GM23338 (cell line): ENCODE measurements around the gene ZNF565. TPM values are rescaled to one million over a fixed set of nuclear protein-coding genes. Genes with fewer than 3 reads are reported as not detected.

ENCODE experiments used
- ATAC-seq: fragments of 200-7000 bp; cut with Tn5 transposase; 3 replicates; pipeline ENCODE4 v1.9.1; 2020
- DNase-seq: peaks from one replicate; pipeline ENCODE4 v3.0.0-alpha.2; 2015; ENCODE audit warnings: low spot score
- H2AFZ ChIP-seq: fragments of 200-600 bp; sonication (generic); 2 replicates; pipeline ENCODE4 v1.8.0; 2016; ENCODE audit warnings: antibody characterized with exemption, mild to moderate bottlenecking, moderate library complexity
- H3F3A ChIP-seq: fragments of 200-600 bp; sonication (generic); replicated peaks from 2 replicates; pipeline ENCODE4 v1.8.0; 2017; ENCODE audit warnings: antibody characterized with exemption, mixed run types, low read depth
- H3K27ac ChIP-seq: fragments of 200-600 bp; sonication (generic); 2 replicates; pipeline ENCODE4 v1.6.1; 2016; ENCODE audit warnings: low read depth
- H3K27me3 ChIP-seq: fragments of 200-600 bp; sonication (generic); 2 replicates; pipeline ENCODE4 v1.8.0; 2016; ENCODE audit warnings: mild to moderate bottlenecking, mixed run types, moderate library complexity; ENCODE audit not compliant: insufficient read depth
- H3K36me3 ChIP-seq: fragments of 200-600 bp; sonication (generic); 2 replicates; pipeline ENCODE4 v1.8.0; 2016; ENCODE audit warnings: mild to moderate bottlenecking; ENCODE audit not compliant: insufficient read depth
- H3K4me1 ChIP-seq: fragments of 200-600 bp; sonication (generic); 2 replicates; pipeline ENCODE4 v1.8.0; 2016; ENCODE audit warnings: mild to moderate bottlenecking, moderate library complexity; ENCODE audit not compliant: insufficient read depth
- H3K4me2 ChIP-seq: fragments of 200-600 bp; sonication (generic); 2 replicates; pipeline ENCODE4 v1.7.1; 2017; ENCODE audit warnings: mixed run types
- H3K4me3 ChIP-seq: fragments of 200-600 bp; sonication (generic); 2 replicates; pipeline ENCODE4 v1.6.1; 2016; ENCODE audit warnings: mixed run types
- H3K79me2 ChIP-seq: fragments of 200-600 bp; sonication (generic); replicated peaks from 2 replicates; pipeline ENCODE4 v1.8.0; 2017; ENCODE audit warnings: mild to moderate bottlenecking; ENCODE audit not compliant: insufficient read depth
- H3K9me2 ChIP-seq: fragments of 200-600 bp; sonication (generic); 2 replicates; pipeline ENCODE4 v1.8.0; 2017; ENCODE audit not compliant: insufficient read depth
- H4K20me1 ChIP-seq: fragments of 200-600 bp; sonication (generic); replicated peaks from 2 replicates; pipeline ENCODE4 v1.8.0; 2017; ENCODE audit warnings: mild to moderate bottlenecking; ENCODE audit not compliant: insufficient read depth
- H3K27ac Mint-ChIP-seq: 2 replicates; pipeline ENCODE4 v1.8.0; 2020; ENCODE audit warnings: inconsistent platforms, mild to moderate bottlenecking, moderate library complexity, mixed read lengths
- H3K27me3 Mint-ChIP-seq: 3 replicates; pipeline ENCODE4 v1.8.0; 2022; ENCODE audit warnings: low read depth, mild to moderate bottlenecking, moderate library complexity, mixed read lengths, inconsistent platforms; ENCODE audit not compliant: insufficient read depth, poor library complexity
- H3K36me3 Mint-ChIP-seq: 3 replicates; pipeline ENCODE4 v1.8.0; 2021; ENCODE audit warnings: low read depth, mild to moderate bottlenecking, inconsistent platforms, moderate library complexity, mixed read lengths
- H3K4me1 Mint-ChIP-seq: 3 replicates; pipeline ENCODE4 v1.8.0; 2020; ENCODE audit warnings: mild to moderate bottlenecking, inconsistent platforms, mixed read lengths
- H3K4me3 Mint-ChIP-seq: 3 replicates; pipeline ENCODE4 v1.8.0; 2021; ENCODE audit warnings: moderate library complexity, mild to moderate bottlenecking, inconsistent platforms, mixed read lengths
- H3K9me3 Mint-ChIP-seq: 3 replicates; pipeline ENCODE4 v1.8.0; 2020; ENCODE audit warnings: moderate library complexity, mild to moderate bottlenecking, inconsistent platforms, mixed read lengths
- CREB1 ChIP-seq: fragments of 250-450 bp; sonication (Bioruptor Pico); IDR thresholded peaks from 2 replicates; pipeline ENCODE4 v1.5.0; 2020; ENCODE audit warnings: low read depth, mild to moderate bottlenecking, moderate library complexity
- CTCF ChIP-seq, 2 experiments: fragments of 200-600 bp in 1 of 2; sonication (generic) in 1 of 2; conservative IDR thresholded peaks; 2 replicates each; pipeline versions ENCODE4 v1.5.1 to v1.6.1; 2016 to 2017; ENCODE audit warnings: antibody characterized with exemption in 2 of 2, low read depth in 2 of 2, mild to moderate bottlenecking in 2 of 2, moderate library complexity in 1 of 2
- ETS1 ChIP-seq: IDR thresholded peaks from 2 replicates; pipeline ENCODE4 v1.6.1; 2016; ENCODE audit warnings: antibody characterized with exemption
- EZH2phosphoT487 ChIP-seq: fragments of 200-600 bp; sonication (generic); IDR thresholded peaks from one replicate; pipeline ENCODE4 v1.8.1; 2018; ENCODE audit warnings: antibody characterized with exemption; ENCODE audit not compliant: unreplicated experiment
- JUNB ChIP-seq: IDR thresholded peaks from one replicate; pipeline ENCODE4 v1.6.1; 2016; ENCODE audit warnings: antibody characterized with exemption; ENCODE audit not compliant: unreplicated experiment
- NANOG ChIP-seq: IDR thresholded peaks from 2 replicates; pipeline ENCODE4 v1.6.1; 2016; ENCODE audit warnings: antibody characterized with exemption, borderline replicate concordance
- STAT1 ChIP-seq: IDR thresholded peaks from one replicate; pipeline ENCODE4 v1.6.1; 2016; ENCODE audit warnings: antibody characterized with exemption; ENCODE audit not compliant: unreplicated experiment
- ZNF331 ChIP-seq: fragments of 250-450 bp; sonication (Bioruptor Pico); IDR thresholded peaks from 2 replicates; pipeline ENCODE4 v1.5.0; 2020; ENCODE audit warnings: low read depth, mild to moderate bottlenecking, moderate library complexity
- polyA plus RNA-seq: library from polyadenylated mRNA; unstranded; fragments of >200 nt; fragmentation: Nextera tagmentation; extraction: Ambion mirVana; gene quantifications from 2 replicates; pipeline ENCODE4 v1.2.1, GENCODE V29; 2016
- total RNA-seq: library from RNA; depleted of rRNA; stranded (reverse); fragments of >200 nt; shearing (Covaris generic); gene quantifications from 2 replicates; pipeline ENCODE4 v1.2.3, GENCODE V29; 2014
- TF ChIP-seq, protein P1 (sequence below): IDR thresholded peaks from one replicate; pipeline ENCODE4 v1.6.1; 2018; ENCODE audit warnings: antibody characterized with exemption; ENCODE audit not compliant: unreplicated experiment

ZNF565 gene
- total and polyA plus RNA-seq, 2 experiments from 2014 or later: 2.4 to 3.2 TPM

DNA sequence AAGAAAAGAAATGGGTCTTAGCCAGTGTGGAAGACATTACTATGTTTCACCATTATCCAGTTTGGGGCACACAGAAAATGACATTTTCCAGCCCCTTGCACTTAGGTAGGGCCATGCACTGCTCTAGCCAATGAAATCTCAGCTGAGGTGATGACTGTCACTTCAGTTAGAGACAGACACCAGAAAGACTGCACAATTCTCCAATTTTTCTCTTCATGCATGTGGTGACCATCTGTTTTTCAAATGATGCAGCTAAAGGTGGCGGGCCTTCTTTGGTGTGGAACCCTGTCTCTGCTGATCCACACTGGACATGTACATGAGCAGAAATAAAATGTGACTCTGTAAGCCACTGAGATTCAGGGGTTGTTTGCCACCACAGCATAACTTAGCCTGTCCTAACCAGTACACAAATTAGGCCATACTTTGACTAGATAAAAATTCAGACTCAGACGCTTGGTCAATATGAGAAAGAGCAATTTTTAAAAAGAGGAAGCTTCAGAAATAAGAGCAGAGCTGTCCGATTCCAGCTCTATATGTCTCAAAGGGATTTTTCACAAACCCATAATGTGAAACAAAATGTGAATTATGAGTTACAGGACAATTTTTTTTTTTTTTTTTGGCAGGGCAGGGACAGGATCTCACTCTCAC lies 6.7 kb downstream of the ZNF565 start:
- Histone ChIP-seq H4K20me1 (no peaks in the 10 kb centered on the region), H3K27me3 (no peaks in the 10 kb centered on the region), H3K79me2 (no peaks in the 10 kb centered on the region; the same call in 1 of the 2 replicates), H3F3A (peaks cover 9% of the 10 kb centered on the region; the same call in 1 of the 2 replicates), H2AFZ (no peak overlapping the region), H3K36me3 (no peaks in the 10 kb centered on the region), H3K4me2 (no peak overlapping the region), H3K27ac (no peak overlapping the region), H3K9me2 (no peaks in the 10 kb centered on the region), H3K4me3 (no peak overlapping the region), H3K4me1 (no peaks in the 10 kb centered on the region)
- no peaks in the 10 kb centered on the region for H3K9me3 Mint-ChIP-seq
- TF ChIP-seq CTCF (conservative IDR thresholded peaks at IDR 0.05; ENCODE audit: low read depth in 2 of 2): no peak
- no peak for ATAC-seq
- no peak overlapping the region for H3K4me3 Mint-ChIP-seq
- H3K27me3 Mint-ChIP-seq: peaks cover 5% of the 10 kb centered on the region
- DNase-seq: no peak
- no peak overlapping the region for H3K27ac Mint-ChIP-seq
- peaks cover 3% of the 10 kb centered on the region; the same call in 1 of the 3 replicates for H3K4me1 Mint-ChIP-seq
- H3K36me3 Mint-ChIP-seq: no peaks in the 10 kb centered on the region

GRCh38 chr19:36203293-36203692 lies 11.2 kb downstream of the ZNF565 start:
- Histone ChIP-seq H3K4me2 (no peak overlapping the region), H2AFZ (no peak overlapping the region), H3K36me3 (no peaks in the 10 kb centered on the region), H3K4me1 (no peaks in the 10 kb centered on the region), H3K9me2 (no peaks in the 10 kb centered on the region), H3K27ac (no peak overlapping the region), H4K20me1 (no peaks in the 10 kb centered on the region), H3F3A (peaks cover 9% of the 10 kb centered on the region; the same call in 1 of the 2 replicates), H3K79me2 (no peaks in the 10 kb centered on the region), H3K4me3 (no peak overlapping the region), H3K27me3 (no peaks in the 10 kb centered on the region)
- Mint-ChIP-seq H3K9me3 (no peaks in the 10 kb centered on the region), H3K27ac (no peak overlapping the region), H3K36me3 (no peaks in the 10 kb centered on the region), H3K27me3 (peaks cover 3% of the 10 kb centered on the region), H3K4me3 (no peak overlapping the region), H3K4me1 (peaks cover 3% of the 10 kb centered on the region; the same call in 1 of the 3 replicates)
- TF ChIP-seq ETS1 (no peak), EZH2phosphoT487 (no peak), JUNB (no peak), CTCF (conservative IDR thresholded peaks at IDR 0.05; ENCODE audit: low read depth in 2 of 2) (no peak), ZNF331 (CRISPR knock-in tag) (no peak), NANOG (no peak), STAT1 (no peak), CREB1 (CRISPR knock-in tag) (no peak)
- TF ChIP-seq, protein P1, sequence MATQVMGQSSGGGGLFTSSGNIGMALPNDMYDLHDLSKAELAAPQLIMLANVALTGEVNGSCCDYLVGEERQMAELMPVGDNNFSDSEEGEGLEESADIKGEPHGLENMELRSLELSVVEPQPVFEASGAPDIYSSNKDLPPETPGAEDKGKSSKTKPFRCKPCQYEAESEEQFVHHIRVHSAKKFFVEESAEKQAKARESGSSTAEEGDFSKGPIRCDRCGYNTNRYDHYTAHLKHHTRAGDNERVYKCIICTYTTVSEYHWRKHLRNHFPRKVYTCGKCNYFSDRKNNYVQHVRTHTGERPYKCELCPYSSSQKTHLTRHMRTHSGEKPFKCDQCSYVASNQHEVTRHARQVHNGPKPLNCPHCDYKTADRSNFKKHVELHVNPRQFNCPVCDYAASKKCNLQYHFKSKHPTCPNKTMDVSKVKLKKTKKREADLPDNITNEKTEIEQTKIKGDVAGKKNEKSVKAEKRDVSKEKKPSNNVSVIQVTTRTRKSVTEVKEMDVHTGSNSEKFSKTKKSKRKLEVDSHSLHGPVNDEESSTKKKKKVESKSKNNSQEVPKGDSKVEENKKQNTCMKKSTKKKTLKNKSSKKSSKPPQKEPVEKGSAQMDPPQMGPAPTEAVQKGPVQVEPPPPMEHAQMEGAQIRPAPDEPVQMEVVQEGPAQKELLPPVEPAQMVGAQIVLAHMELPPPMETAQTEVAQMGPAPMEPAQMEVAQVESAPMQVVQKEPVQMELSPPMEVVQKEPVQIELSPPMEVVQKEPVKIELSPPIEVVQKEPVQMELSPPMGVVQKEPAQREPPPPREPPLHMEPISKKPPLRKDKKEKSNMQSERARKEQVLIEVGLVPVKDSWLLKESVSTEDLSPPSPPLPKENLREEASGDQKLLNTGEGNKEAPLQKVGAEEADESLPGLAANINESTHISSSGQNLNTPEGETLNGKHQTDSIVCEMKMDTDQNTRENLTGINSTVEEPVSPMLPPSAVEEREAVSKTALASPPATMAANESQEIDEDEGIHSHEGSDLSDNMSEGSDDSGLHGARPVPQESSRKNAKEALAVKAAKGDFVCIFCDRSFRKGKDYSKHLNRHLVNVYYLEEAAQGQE: no peak
- DNase-seq (no peak), ATAC-seq (no peak)
